ENCODE results near the gene TDRKH.

The TDRKH gene

GRCh38 chr1:151733126-151733525, 57.2 kb downstream of the TDRKH start:
- H3K4me3 ChIP-seq (ENCODE audit: low read depth, low read length): no peak overlapping the region
- no peak for TF ChIP-seq CTCF (IDR thresholded peaks at IDR 0.05; ENCODE audit: low read depth, low read length)
- TF ChIP-seq POLR2A (IDR thresholded peaks at IDR 0.05; ENCODE audit: extremely low read depth, insufficient read length): no peak
- no peak for TF ChIP-seq MAX (IDR thresholded peaks at IDR 0.05; ENCODE audit: low read depth, low read length)
- TF ChIP-seq MYC (IDR thresholded peaks at IDR 0.05; ENCODE audit: low read depth, low read length): no peak
- DNase-seq (ENCODE audit: low read depth): no peak

GRCh38 chr1:151729966-151730291, 60.4 kb downstream of the TDRKH start:
- DNase-seq (ENCODE audit: low read depth): no peak
- H3K4me3 ChIP-seq (ENCODE audit: low read depth, low read length): no peak overlapping the region
- no peak for TF ChIP-seq MAX (IDR thresholded peaks at IDR 0.05; ENCODE audit: low read depth, low read length)
- no peak for TF ChIP-seq POLR2A (IDR thresholded peaks at IDR 0.05; ENCODE audit: extremely low read depth, insufficient read length)
- TF ChIP-seq MYC (IDR thresholded peaks at IDR 0.05; ENCODE audit: low read depth, low read length): no peak
- no peak for TF ChIP-seq CTCF (IDR thresholded peaks at IDR 0.05; ENCODE audit: low read depth, low read length)

- H3K4me3 ChIP-seq (ENCODE audit: low read depth, low read length): no peak overlapping the region
- TF ChIP-seq MAX (IDR thresholded peaks at IDR 0.05; ENCODE audit: low read depth, low read length) (no peak), CTCF (IDR thresholded peaks at IDR 0.05; ENCODE audit: low read depth, low read length) (no peak), POLR2A (IDR thresholded peaks at IDR 0.05; ENCODE audit: extremely low read depth, insufficient read length) (no peak), MYC (IDR thresholded peaks at IDR 0.05; ENCODE audit: low read depth, low read length) (no peak)
- DNase-seq (ENCODE audit: low read depth): no peak
Observed at GRCh38 chr1:151729157-151729965, 60.9 kb downstream of the TDRKH start.

- no peak overlapping the region for H3K4me3 ChIP-seq (ENCODE audit: low read depth, low read length)
- DNase-seq (ENCODE audit: low read depth): no peak
- TF ChIP-seq MAX (IDR thresholded peaks at IDR 0.05; ENCODE audit: low read depth, low read length): no peak
Observed at GRCh38 chr1:151728151-151729054, 61.9 kb downstream of the TDRKH start.

- TF ChIP-seq POLR2A (IDR thresholded peaks at IDR 0.05; ENCODE audit: extremely low read depth, insufficient read length) (no peak), CTCF (IDR thresholded peaks at IDR 0.05; ENCODE audit: low read depth, low read length) (no peak), MYC (IDR thresholded peaks at IDR 0.05; ENCODE audit: low read depth, low read length) (no peak), MAX (IDR thresholded peaks at IDR 0.05; ENCODE audit: low read depth, low read length) (no peak)
- no peak overlapping the region for H3K4me3 ChIP-seq (ENCODE audit: low read depth, low read length)
- DNase-seq (ENCODE audit: low read depth): no peak
Observed at GRCh38 chr1:151723726-151724370, 66.5 kb downstream of the TDRKH start.
